GF-D8 (cell line): ENCODE measurements around the gene LRIG1.

Source experiments
- DNase-seq: peaks from one replicate; lab custom pipeline; 2025; lab: John Stamatoyannopoulos, UW

Gene LRIG1

GRCh38 chr3:66467996-66468735 is 32.7 kb downstream of the LRIG1 start:
- DNase-seq, result no peak

GRCh38 chr3:66466606-66467270 is 34.1 kb downstream of the LRIG1 start:
- DNase-seq, result no peak

GRCh38 chr3:66465587-66465986 is 35.2 kb downstream of the LRIG1 start:
- no peak for DNase-seq

GRCh38 chr3:66465034-66465433 is 35.8 kb downstream of the LRIG1 start:
- no peak for DNase-seq

DNA sequence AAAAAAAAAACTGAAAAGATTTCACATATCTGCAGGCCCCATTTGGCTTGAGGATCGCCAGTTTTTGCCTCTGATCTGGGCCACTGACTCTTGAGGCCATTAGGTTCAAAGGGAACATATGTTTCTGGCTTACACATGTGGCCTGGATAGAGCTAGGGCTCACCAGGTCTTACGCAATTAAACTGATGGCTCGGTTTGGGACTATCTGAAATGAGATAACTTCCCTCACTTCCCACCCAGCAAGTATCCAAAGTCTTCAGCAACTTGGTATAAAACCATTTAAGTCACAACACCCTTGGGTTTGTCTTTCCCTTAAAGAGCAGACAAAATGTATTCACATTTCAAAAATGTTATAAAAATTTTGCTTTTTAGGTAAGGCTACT is 36.3 kb downstream of the LRIG1 start:
- no peak for DNase-seq

DNA sequence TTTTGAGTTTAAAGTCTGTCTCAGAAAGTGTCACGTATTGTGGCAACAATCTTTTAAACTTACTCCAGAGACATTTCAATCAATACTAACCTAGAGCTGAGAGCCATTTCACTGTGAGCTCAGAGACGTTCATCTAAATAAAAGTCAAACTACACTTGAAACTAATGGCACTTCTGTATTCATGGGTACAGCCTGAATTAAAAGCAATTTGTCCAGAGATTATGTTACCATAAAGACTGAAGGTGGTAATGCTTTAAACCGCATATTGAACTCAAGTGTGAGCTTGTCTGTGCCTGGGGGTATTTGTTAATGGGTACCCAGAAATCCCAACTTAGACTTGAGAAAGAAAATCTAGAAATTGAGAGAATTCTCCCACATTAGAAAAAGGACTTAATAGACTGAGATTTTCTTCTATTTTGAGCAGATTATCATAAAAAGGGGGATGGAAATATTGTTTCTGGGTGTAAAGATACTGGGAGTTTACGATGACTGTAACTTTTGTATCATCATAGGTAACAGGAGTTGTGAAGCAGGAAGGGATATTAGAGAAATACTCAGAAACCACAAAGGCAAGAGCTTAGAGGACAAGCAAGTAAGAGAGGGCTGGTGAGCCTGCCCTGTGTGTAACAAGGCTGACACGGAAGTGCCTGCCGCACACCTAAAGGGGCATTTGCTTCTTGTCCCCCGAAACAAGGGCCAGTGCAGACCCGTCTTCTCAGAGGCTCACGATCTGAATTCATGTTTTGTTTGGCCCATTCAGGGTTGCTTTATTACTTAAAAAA is 36.9 kb downstream of the LRIG1 start:
- DNase-seq, result no peak

- DNase-seq, result no peak
Observed at GRCh38 chr3:66463054-66463631, 37.7 kb downstream of the LRIG1 start.

GRCh38 chr3:66457252-66457651 is 43.6 kb downstream of the LRIG1 start:
- no peak for DNase-seq

DNA sequence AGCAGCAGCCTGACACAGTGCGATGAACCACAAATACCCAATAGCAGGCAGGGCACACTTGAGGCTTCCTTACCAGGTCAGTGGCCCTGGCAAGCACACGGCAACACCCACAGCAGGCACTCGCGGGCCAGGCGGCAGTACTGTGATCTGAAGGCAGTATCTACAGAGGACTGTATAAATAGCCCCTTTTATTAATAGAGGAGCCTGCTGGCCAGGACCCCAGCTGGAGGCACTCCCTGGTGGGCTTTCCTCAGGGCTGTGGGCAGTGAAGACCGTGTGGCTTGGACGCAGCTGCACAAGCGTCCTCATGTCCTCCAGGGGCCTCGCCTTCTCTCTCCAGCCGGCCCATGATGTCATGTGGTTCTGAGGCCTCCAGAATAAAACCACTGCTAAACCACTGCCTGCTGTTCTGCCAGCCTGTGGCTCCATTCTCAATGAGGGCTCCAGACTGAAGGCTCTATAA is 44.1 kb downstream of the LRIG1 start:
- no peak for DNase-seq

- no peak for DNase-seq
Observed at GRCh38 chr3:66454464-66454859, 46.4 kb downstream of the LRIG1 start.

- DNase-seq, result no peak
Observed at GRCh38 chr3:66453651-66454463, 47.0 kb downstream of the LRIG1 start.

GRCh38 chr3:66452303-66453011 is 48.4 kb downstream of the LRIG1 start:
- no peak for DNase-seq

- DNase-seq, result no peak
Observed at GRCh38 chr3:66451766-66452165, 49.1 kb downstream of the LRIG1 start.

DNA sequence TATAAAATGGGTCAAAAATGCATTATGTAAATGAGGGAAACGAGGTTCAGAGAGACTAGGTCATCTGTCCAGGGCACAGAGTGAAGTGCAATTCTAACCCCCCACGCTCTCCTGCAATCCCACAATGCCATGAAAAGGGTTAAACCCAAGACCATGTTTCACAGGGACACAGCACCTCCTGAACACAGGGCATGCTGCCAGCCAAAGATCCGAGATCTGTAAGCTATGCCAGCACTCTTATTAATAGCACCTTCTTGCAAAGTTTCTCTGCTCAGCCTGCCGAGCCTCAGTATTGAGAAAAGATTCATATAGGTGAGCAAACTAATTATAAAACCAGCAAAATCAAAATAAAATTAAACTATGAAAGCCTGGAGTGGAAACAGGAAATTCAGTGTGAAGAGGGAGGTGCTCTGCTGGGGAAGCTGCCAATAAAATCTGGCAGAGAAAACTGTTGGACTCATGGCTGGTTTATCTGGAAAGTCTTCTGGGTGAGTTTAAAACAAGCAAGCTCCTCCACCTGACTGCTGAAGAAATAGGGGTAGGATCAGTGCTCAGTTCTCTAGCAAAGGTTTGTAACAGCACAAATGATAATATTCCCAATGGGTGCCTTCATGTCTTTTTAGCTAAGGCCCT is 50.3 kb downstream of the LRIG1 start:
- no peak for DNase-seq

GRCh38 chr3:66449411-66449974 is 51.3 kb downstream of the LRIG1 start:
- DNase-seq, result no peak

GRCh38 chr3:66444146-66444644 is 56.6 kb downstream of the LRIG1 start:
- DNase-seq, result no peak

- no peak for DNase-seq
Observed at GRCh38 chr3:66443118-66443803, 57.6 kb downstream of the LRIG1 start.

GRCh38 chr3:66442254-66443117 is 58.3 kb downstream of the LRIG1 start:
- no peak for DNase-seq
